HFF-Myc (cell line): Measurements from ENCODE around the gene GAS1.

Source experiments
- DNase-seq: peaks from one replicate; pipeline ENCODE4 v3.0.0-alpha.2; 2011; ENCODE audit warnings: low read depth; ENCODE audit errors: extremely low read depth
- H3K4me3 ChIP-seq: replicated peaks from 2 replicates; pipeline ENCODE4 v1.5.1; 2011; ENCODE audit warnings: low read depth, mild to moderate bottlenecking, control low read depth, low read length
- TF ChIP-seq, protein P1 (sequence below): IDR thresholded peaks from 2 replicates; pipeline ENCODE4 v1.5.1; 2012; ENCODE audit warnings: mild to moderate bottlenecking, low read depth, low read length, control low read depth; ENCODE audit errors: missing control alignments

GAS1 gene

DNA sequence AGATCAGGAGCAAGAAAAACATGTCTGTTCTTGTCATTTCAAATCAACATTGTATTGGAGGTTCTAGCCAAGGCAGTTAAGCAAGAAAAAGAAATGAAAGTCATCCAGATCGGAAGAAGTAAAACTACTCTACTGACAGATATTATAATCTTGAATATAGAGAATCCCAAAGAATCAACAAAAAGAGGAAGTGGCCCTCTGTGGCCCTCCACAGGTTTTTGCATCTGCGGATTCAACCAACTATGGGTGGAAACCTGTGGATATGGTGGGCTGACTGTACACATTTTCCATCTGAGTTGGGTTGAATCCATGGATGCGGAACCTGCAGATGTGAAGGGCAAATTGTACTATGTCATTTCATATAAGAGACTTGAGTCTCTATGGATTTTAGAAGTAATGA lies 35.1 kb downstream of the GAS1 start:
- no peak overlapping the region for H3K4me3 ChIP-seq
- TF ChIP-seq, protein P1, sequence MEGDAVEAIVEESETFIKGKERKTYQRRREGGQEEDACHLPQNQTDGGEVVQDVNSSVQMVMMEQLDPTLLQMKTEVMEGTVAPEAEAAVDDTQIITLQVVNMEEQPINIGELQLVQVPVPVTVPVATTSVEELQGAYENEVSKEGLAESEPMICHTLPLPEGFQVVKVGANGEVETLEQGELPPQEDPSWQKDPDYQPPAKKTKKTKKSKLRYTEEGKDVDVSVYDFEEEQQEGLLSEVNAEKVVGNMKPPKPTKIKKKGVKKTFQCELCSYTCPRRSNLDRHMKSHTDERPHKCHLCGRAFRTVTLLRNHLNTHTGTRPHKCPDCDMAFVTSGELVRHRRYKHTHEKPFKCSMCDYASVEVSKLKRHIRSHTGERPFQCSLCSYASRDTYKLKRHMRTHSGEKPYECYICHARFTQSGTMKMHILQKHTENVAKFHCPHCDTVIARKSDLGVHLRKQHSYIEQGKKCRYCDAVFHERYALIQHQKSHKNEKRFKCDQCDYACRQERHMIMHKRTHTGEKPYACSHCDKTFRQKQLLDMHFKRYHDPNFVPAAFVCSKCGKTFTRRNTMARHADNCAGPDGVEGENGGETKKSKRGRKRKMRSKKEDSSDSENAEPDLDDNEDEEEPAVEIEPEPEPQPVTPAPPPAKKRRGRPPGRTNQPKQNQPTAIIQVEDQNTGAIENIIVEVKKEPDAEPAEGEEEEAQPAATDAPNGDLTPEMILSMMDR, result no peak
- DNase-seq, result no peak

DNA sequence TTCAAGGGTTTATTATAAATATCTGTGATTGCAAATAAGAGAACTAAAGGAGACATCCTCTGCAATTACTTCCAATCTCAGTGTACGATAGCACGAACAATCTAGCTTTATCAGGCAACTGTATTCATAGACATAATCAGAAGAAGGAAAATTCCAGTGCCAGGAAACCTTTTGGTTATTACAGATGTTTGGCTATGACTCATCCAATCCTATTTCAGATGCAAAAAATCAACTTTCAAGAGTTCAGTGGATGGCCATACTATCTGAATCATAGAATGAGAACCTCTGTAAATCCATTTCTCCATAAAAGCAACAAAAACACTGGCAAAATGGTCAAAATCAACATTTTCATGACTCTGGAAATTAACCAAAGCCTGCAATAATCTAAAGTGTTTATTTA lies 37.9 kb downstream of the GAS1 start:
- DNase-seq, result no peak
- no peak overlapping the region for H3K4me3 ChIP-seq
- TF ChIP-seq, protein P1, result no peak

DNA sequence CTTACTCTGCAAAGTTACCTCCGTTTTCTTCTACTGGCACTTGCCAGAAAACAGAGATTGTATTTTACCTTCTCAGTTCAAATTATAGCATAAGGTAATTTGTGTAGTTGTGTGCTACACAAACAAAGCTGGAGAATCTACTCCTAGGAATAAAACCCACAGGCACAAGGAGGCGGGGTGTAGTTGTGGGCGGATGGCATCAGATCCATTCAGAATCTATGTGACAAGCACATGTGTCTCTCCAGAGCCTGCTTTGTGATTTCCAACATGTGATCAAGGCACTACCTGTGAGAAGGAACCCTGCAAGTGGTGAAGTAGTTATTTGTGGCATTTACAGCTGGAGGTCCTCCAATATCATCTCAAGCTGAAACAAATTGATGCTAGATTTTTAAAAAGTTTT lies 39.0 kb downstream of the GAS1 start:
- no peak for DNase-seq
- TF ChIP-seq, protein P1, result no peak
- H3K4me3 ChIP-seq, result no peak overlapping the region

DNA sequence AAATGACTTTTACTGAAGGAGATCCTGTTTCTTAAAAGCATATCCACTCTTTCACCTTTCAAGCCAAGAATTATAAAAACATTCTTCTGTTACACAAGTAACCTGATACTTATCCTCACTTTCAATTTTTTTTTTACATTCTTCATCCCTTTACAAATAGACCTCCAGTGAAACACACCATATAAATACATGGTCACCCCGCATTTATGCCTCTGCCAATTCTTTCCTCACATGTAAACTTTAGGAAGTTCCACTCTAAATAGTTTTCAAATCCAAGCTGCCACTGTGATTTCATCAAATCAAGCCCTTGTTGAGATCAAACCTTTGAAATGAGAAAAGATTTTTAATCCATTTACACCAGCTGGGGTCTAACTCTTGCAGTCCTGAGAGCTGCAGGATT lies 40.0 kb downstream of the GAS1 start:
- H3K4me3 ChIP-seq, result no peak overlapping the region
- TF ChIP-seq, protein P1, result no peak
- no peak for DNase-seq

DNA sequence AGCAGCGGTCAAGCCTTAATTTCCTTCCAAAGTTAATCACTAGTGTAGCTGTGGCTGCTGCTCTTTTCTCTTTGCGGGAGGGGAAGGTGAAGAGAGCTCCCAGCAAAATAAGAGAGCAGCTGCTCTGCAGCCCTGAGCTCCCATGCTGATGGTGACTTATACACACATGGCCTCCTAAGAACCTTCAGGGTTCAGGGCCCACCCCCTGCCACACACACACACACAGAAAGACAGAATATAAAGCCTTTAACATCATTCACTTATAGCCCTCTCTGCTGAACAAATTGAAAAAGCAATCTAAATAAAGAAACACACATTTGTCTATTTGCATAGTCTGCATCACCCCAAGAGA lies 43.6 kb downstream of the GAS1 start:
- H3K4me3 ChIP-seq, result no peak overlapping the region
- DNase-seq, result no peak
- TF ChIP-seq, protein P1, result no peak

DNA sequence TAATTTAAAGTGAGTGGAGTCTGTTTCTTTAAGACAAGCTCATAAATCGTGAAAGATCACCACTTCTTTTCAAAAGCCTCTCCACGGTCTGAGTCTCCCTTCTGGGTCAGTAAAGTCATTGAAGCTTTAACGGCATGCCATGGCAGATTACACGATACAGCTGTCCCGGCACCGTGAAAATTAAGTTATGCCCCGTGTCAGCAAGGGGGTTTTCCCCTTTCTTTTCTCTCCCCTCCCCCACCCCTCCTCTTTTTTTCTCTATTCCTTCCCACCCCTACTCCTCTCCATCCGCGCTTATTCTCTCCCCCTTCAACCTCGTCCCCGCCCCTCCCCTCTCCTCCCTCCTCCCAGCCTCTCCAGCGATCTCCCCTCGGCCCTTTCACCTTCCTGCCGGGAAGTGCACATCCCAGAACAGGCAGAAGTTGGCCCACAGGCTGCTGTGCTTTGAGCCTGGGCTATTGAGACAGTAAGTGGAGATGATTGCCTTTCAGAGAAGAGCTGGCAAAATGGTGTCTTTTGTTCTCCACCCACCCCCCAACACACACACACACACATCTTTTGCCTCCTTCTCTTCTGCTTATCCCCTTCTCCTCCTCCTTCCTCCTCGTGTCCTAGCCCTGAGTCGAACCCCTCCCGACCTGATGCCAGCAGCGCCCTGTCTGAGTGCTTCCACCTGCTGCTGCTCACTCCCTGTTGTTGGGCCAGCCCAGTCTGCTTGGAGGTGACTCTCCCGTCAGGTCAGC lies 44.1 kb downstream of the GAS1 start:
- TF ChIP-seq, protein P1, result no peak
- H3K4me3 ChIP-seq, result no peak overlapping the region

DNA sequence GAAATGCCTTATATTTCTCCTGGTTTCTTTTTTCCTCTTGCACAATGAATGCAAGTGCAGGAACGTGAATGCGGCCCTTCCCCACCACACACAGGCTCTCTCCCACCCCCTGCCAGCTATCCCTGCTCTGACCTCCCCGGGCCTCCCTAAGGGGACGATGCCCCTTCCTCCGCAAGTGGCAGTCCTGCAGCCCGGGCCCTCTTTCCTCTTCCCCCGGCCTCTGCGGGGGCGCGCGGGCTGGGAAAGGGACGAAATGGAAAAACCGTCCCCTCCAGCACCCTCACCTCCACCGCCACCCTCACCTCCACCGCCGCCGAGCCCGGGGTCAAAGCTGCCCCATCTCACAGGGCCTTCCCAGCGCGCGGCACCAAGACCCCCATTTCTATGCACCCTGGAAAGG lies 44.7 kb downstream of the GAS1 start:
- DNase-seq, result no peak
- no peak overlapping the region for H3K4me3 ChIP-seq
- TF ChIP-seq, protein P1, result no peak

More for the DNA sequence above, 44.1 kb downstream of the GAS1 start:
- DNase-seq, result no peak
